ENCODE results near the gene FHAD1.

DNA sequence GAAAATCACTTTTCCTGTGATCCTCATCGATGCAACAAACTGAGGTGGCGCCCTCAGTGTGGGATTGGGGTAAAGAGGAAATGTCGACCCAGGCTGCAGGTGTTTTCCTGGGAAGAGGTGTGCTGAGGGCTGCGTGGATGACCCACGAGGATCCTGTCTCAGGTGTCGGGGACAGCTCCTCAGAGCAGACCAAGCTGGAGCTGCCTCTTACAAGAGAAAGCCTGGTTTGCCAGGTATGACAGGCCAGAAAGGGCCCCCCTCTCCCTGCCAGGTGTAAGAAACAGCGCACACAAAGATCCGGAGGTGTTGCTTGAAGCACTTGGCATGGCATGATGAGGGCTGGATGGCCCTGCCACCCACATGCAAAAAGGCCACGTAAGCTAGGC is 12.6 kb downstream of the FHAD1 start:
- TF ChIP-seq, protein P1, sequence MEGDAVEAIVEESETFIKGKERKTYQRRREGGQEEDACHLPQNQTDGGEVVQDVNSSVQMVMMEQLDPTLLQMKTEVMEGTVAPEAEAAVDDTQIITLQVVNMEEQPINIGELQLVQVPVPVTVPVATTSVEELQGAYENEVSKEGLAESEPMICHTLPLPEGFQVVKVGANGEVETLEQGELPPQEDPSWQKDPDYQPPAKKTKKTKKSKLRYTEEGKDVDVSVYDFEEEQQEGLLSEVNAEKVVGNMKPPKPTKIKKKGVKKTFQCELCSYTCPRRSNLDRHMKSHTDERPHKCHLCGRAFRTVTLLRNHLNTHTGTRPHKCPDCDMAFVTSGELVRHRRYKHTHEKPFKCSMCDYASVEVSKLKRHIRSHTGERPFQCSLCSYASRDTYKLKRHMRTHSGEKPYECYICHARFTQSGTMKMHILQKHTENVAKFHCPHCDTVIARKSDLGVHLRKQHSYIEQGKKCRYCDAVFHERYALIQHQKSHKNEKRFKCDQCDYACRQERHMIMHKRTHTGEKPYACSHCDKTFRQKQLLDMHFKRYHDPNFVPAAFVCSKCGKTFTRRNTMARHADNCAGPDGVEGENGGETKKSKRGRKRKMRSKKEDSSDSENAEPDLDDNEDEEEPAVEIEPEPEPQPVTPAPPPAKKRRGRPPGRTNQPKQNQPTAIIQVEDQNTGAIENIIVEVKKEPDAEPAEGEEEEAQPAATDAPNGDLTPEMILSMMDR (IDR thresholded peaks at IDR 0.05; ENCODE audit: low read depth, low read length), result no peak
- TF ChIP-seq POLR2A (IDR thresholded peaks at IDR 0.05; ENCODE audit: extremely low read depth, insufficient read length), result no peak
- TF ChIP-seq, protein P2, sequence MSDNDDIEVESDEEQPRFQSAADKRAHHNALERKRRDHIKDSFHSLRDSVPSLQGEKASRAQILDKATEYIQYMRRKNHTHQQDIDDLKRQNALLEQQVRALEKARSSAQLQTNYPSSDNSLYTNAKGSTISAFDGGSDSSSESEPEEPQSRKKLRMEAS (IDR thresholded peaks at IDR 0.05; ENCODE audit: low read depth, low read length), result no peak
- no peak for TF ChIP-seq MYC (IDR thresholded peaks at IDR 0.05; ENCODE audit: low read depth, low read length)
